CD4-positive, alpha-beta T cell treated with Interferon alpha-2 for 1 hour (primary cell): ENCODE data around the gene IL12RB1.

ENCODE experiments used
- DNase-seq, 2 donors: peaks; one replicate each; pipeline ENCODE4 v3.0.0-alpha.2; 2020 to 2022

IL12RB1 gene

DNA sequence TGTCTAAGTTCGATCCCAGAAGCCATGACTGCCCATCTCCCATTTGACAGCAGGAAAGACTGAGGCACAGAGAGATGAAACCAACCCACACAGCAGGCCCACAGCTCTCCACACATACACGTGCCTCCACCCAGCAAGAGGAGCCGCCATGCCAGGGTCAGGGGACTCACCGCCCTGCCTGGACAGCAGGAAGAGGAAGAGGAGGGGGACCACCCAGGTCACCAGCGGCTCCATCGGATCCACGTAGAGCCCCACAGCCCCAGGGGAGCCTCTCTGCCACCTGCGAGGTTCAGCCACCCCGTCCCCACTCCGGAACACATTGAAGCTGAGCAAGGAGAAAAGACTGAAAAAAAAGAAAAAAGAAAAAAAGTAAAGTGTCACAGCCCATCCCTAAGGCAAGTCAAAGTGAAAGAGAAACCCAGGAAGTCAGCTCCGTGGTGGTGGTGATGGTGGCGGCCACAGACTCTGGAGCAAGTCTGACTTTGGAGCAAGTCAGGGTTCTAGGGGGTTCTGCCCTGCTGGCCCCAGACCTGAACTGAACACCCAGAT is at the start of gene IL12RB1:
Gene IL12RB1 (minus strand): TSS at position 345 of the 549 bp plus-strand sequence. CDS start 111 bp downstream, at position 234.
- DNase-seq: peak; percentile 50 to 75

DNA sequence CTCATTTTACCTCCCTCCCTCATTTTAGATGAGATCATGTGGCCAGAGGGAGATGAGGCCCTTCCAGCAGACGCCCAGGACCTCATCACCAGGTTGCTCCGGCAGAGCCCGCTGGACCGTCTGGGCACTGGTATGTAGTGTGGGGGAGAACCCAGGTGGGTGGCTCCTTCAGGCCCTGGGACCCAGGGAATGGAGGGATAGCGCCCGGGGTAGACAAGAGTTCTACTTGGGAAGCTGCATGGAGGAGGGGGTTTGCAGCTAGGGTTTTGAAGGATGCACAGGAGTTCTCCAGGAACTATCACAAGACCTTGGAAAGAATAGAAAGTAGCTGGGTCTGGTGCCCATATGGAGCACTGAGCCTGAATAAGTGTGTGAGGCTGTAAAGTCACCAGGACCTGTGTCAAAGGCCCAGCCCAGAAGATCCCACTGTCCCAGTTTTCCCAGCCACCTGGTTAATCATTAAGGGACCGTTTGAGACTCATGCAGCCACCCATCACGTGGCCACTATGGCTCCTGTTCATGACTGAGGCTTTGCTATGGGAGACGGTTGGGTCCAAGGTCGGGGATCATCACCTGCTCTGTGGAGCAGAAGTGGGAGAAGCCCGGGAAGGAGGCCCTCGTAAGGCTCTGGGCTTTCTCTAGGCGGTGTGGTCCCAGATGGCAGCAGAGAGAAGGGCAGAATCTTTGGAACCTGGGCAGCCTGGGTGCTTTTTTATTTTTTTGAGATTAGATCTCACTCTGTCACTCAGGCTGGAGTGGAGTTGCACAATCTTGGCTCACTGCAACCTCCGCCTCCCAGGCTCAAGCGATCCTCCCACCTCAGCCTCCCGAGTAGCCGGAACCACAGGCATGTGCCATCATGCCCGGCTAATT is 49.2 kb upstream of the IL12RB1 start:
- DNase-seq: no peak

- no peak for DNase-seq
These were observed 45.3 kb upstream of the IL12RB1 start for GRCh38 chr19:18131841-18132596.

DNA sequence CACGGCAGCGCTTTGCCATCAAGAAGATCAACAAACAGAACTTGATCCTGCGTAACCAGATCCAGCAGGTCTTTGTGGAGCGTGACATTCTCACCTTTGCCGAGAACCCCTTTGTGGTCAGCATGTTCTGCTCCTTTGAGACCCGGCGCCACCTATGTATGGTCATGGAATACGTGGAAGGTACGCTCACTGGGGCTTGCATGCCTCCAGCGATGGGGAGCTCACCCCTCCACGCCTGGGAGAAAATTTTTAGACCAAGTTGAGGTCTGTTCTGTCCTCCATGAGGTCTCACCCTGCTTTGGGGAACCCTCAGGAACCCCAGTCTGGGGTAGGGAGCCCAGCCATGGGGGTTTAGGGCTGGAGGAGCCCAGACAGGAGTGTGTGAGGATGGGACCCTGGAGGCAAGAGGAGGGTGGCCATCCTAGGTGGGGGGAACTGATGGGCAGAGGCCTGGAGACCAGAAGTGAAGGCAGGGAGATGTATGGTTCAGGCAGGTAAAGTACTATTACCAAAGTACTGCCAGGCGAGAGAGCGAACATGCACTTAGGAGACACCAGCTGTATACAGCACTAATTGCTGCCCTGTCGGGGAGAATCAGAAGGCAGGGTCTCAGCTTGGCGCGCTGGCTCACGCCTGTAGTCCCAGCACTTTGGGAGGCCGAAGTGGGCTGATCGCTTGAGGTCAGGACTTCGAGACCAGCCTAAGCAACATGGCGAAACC is 43.9 kb upstream of the IL12RB1 start:
- DNase-seq: no peak

DNA sequence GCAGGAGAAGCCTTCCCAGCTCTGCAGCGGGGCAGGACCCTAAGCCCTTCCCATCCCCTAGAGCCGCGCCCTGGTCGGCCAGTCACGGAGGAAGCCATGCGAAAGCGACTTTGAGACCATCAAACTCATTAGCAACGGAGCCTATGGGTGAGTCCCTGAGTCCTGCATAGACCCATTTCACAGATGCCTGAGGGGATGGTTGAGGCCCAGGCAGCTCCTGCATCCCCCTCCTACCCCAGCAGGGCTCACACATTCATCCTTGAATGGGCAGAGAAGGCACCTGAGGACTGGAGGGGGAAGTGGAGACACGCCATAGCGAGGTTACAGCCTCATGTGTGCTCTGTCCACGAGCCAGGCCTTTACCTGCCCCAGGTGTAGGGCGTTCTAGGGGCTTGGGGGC is 42.1 kb upstream of the IL12RB1 start:
- no peak for DNase-seq

GRCh38 chr19:18128044-18128443 is 41.3 kb upstream of the IL12RB1 start:
- peak; percentile 31 to 40 for DNase-seq

- no peak for DNase-seq
These were observed 39.4 kb upstream of the IL12RB1 start for GRCh38 chr19:18126097-18126496.

GRCh38 chr19:18123819-18124218 is 37.1 kb upstream of the IL12RB1 start:
- DNase-seq: no peak

DNA sequence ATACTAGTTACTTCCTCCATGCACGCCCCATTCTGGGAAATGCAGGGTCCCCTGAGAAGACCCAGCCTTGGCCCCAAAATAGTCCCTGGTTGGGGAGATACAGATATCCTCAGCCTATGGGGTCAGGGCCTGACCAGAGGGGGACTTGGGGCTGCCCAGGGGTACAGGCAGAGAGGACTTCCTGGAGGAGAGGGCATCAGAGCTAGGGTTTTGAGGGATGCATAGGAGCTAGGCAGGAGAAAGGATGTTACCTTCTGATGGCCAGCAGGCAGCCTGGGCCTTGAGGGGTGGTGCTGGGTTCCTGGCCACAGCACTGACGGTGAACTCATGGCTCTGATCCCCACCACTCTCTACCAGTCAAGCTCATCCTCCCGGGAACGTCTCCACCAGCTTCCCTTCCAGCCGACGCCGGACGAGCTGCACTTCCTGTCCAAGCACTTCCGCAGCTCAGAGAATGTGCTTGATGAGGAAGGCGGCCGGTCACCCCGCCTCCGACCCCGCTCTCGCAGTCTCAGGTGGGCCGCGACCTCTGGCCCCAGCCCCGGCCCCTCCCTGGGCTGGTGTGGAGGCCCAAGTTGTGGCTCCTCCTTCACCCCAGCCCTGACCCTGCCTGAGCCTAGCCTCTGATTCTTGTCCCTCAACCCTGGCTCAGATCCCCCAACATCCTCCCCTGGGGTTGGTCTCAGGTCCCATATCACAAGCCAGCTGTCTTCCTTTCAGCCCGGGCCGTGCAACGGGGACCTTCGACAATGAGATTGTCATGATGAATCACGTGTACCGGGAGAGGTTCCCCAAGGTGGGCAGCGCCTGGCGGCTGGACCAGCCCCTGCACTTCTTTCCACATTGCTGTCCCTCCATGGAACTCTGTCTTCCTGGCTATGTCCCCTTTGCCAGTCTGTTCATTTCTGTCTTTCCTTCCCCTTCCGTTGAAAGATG is 36.4 kb upstream of the IL12RB1 start:
- no peak for DNase-seq

- DNase-seq: no peak
These were observed 35.7 kb upstream of the IL12RB1 start for GRCh38 chr19:18122424-18122823.

- DNase-seq: no peak
These were observed 34.4 kb upstream of the IL12RB1 start for GRCh38 chr19:18121166-18121565.

DNA sequence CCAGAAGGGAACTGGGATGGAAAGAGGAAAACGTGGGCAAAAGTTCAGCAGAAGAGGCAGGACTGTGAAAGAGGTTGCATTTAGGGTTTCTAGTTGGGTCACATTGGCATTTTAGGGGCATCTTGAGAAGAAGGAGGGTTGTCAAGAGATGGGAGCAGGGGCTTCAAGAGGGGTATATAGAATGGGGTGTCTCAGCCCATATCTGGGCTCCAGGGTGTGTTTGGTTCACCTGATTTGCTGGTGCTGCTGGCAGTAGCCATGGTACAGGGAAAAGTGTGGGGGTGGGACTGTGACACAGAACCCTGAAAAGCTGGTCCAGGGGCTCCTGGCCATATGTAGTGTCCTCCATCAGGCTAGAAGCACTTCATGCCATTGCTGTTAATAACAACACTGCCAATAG is 33.4 kb upstream of the IL12RB1 start:
- no peak for DNase-seq

- DNase-seq: peak; percentile 47 to 65
These were observed 33.0 kb upstream of the IL12RB1 start for GRCh38 chr19:18119717-18120105.

GRCh38 chr19:18119013-18119716 is 32.4 kb upstream of the IL12RB1 start:
- peak; percentile 36 to 67 for DNase-seq

DNA sequence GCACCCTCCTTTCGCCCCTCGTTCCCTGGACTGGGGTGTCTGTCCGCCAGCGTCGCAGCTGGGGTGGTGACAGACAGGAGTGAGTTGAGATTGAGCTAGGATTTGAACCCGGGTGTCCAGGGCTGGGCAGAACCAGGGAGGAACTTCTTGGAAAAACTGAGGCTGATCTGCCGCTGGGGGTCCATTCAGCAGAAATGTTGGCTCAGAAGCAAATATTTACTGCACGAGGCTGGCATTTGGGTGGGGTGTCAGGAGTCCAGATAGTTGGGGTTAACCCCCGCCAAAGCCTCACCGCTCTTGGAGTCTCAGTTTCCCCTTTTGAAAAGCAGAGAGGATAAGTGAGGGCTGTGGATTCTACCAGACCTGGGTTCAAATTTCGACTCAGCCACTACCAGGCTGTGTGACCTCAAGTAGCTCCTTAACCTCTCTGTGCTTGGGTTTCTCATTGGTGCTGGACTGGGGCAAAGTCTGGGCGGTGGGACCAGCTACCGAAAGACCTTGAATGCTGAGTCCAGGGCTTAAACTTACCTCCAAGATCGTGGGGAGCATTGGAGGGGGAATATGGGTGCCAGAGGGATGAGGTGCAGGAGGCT is 31.8 kb upstream of the IL12RB1 start:
- no peak for DNase-seq

DNA sequence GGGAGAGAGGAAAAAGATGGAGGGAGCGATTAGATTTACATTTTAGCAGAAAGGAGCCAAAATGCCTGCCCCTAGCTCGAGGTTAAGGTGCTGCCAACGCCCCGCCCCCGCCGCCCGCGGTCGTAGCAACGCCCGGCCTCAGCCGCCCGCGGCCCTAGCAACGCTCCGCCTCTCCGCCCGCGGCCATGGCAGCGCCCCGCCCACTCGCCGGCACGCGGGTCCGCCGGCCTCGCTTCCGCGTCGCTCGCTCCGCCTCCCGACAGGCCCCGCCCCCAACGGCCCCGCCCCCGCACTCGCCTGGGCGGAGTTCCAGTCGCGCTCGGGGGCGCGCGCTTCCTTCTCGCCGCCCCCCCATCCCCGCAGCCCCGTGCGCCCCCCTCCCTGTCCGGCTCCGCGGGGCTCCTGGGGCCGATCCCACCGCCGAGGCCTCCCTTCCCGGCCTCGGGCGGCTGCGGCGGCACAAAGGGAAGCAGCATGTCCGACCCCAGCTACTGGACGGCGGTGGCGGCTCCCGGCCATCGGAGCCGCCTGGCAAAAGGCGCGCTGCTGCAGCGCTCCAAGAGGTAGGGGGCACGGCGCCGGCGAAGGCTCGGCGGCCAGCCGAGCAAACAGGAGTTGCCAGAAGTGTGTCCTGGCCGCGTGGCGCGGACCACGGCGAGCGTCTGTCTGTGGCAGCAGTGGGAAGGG is 31.1 kb upstream of the IL12RB1 start:
- DNase-seq: peak; percentile 96 to 97

DNA sequence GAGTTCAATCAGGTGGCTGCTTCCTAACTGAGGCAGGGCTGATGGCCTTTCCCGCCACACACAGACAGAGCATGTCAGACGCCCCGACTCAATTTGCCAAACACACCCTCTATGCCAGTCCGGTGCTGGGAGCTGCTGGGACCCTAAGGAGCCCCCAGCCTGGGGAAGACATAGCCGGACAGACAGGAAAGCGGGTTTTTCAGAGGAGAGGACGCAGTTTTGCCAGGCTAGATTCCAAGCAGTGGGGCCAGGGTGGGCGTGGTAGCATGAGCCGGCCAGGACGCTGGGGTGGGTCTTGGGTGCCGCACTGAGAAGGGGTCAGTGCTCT is 30.6 kb upstream of the IL12RB1 start:
- DNase-seq: no peak

GRCh38 chr19:18114483-18114882 is 27.7 kb upstream of the IL12RB1 start:
- no peak for DNase-seq

GRCh38 chr19:18113827-18114226 is 27.1 kb upstream of the IL12RB1 start:
- no peak for DNase-seq

DNA sequence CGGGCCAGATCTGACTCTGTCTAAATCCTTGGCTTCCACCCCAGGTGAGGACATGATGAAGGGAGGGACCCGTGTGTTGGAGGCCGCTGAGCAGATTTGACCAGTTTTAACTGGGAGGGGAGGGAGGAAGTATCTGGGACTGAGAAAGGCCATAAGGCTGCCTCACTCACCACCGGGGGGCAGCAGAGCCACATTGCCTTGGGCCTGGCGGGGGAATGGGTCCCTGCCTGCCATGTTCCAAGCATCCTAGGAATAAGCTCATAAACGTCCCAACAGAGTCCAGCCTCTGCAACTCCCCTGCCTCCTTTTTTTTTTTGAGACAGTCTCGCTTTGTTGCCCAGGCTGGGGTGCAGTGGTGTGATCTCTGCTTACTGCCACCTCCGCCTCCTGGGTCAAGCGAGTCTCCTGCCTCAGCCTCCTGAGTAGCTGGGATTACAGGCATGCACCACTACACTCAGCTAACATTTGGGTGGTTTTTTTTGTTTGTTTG is 26.3 kb upstream of the IL12RB1 start:
- peak; percentile 78 to 82 for DNase-seq
